HG02678 (cell line): Measurements from ENCODE around the gene NIPSNAP2.
"Not testable (repeated sequence)": the region's sequence is repeated elsewhere in the genome, so short reads cannot be mapped to it uniquely, and the experiment has no call there.

Experiments
- ATAC-seq: cut with Tn5 transposase; IDR thresholded peaks from one replicate; pipeline ENCODE4 v1.9.1; 2021; ENCODE audit warnings: mild to moderate bottlenecking, moderate library complexity; ENCODE audit not compliant: unreplicated experiment

The NIPSNAP2 gene

GRCh38 chr7:56046721-56047445, 82.5 kb downstream of the NIPSNAP2 start:
- ATAC-seq: no peak

GRCh38 chr7:56047446-56048116, 83.2 kb downstream of the NIPSNAP2 start:
- not testable (repeated sequence) for ATAC-seq

- ATAC-seq: no peak
These were observed 83.9 kb downstream of the NIPSNAP2 start for GRCh38 chr7:56048245-56048644.

- not testable (repeated sequence) for ATAC-seq
These were observed 84.4 kb downstream of the NIPSNAP2 start for GRCh38 chr7:56048763-56049162.
